Measurements from ENCODE around the gene IRS1. TPM values are rescaled to one million over a fixed set of nuclear protein-coding genes. Genes with fewer than 3 reads are reported as not detected.
A peak's percentile ranks its signal among the peaks of the same experiment; 100 is the strongest.
"Not testable (repeated sequence)": the region's sequence is repeated elsewhere in the genome, so short reads cannot be mapped to it uniquely, and the experiment has no call there.

Gene IRS1
- total and polyA plus RNA-seq, 5 donors, result 6.2 to 16.0 (median 14.7) TPM

DNA sequence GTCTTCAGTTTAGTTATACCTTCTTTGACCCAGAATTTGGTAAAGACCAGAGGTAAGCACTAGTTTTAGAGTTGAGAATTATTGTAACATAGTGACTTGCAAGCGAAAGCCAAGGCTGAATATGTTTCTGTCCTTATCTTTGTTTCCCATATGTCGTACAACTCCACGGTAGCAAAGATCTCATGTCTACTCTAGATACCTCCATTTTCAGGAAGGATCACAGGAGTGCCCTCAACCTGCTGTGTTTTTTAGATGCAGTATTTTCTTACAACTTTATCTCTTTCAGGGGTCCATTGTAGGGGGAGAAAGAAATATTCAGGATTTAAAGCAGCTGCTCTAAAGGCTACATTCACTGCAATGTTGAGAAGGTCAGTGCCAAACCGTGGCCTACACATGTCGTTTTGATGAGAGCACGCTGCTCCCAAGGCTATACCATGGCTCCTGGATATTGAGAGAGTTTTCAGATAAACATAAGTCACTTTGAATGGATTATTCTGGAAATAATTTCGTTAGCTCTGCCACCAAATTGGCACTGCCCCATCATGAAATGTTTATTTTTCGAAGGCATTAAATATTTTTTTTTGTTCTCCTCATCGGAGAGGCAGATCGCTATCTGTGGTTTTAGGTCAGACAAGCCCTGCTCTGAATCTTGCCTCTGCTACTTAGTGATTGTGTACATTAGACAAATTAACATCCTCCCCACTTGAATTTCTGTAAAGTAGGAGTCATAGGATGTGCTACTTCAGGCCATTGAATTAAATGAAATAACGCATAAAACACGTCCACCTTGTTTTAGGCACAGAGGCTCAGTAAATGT, 38.4 kb upstream of the IRS1 start:
- Histone ChIP-seq H3K27ac (ENCODE audit: low read length) (no peak overlapping the region), H3K4me3 (ENCODE audit: low read length) (no peak overlapping the region), H3K9me3 (ENCODE audit: control insufficient read depth, low read length) (no peaks in the 10 kb centered on the region), H3K4me1 (ENCODE audit: control insufficient read depth, insufficient read depth, low read length) (no peaks in the 10 kb centered on the region), H3K27me3 (ENCODE audit: control insufficient read depth, insufficient read depth) (no peaks in the 10 kb centered on the region)
- no peak for ATAC-seq
- WGBS, result 88% methylated on average over 12 of the region's 12 CpGs
- no peak for DNase-seq
- intact Hi-C loops (cut with DNase I), result no loop called here

DNA sequence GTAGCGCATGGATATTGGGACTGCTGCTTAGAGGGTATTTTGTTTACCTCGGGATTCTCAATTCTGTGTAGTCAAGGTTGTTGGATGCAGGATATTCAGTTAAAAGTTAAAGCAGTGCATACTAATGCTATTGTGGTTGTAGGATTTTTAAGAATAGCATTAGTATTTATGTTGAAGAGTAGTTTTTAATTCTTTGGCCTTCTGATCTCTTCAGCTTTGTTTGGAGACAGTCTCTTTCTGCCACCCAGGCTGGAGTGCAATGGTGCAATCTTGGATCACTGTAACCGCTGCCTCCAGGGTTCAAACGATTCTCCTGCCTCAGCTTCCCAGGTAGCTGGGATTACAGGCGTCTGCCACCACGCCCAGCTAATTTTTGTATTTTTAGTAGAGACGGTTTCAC, 37.7 kb upstream of the IRS1 start:
- WGBS, result 94% methylated on average over 7 of the region's 7 CpGs
- intact Hi-C loops (cut with DNase I), result no loop called here
- H3K9me3 ChIP-seq (ENCODE audit: control insufficient read depth, low read length), result no peaks in the 10 kb centered on the region
- DNase-seq (no peak), ATAC-seq (no peak)
- H3K27me3 ChIP-seq (ENCODE audit: control insufficient read depth, insufficient read depth), result no peaks in the 10 kb centered on the region
- no peak overlapping the region for H3K4me3 ChIP-seq (ENCODE audit: low read length)
- no peak overlapping the region for H3K27ac ChIP-seq (ENCODE audit: low read length)
- H3K4me1 ChIP-seq (ENCODE audit: control insufficient read depth, insufficient read depth, low read length), result no peaks in the 10 kb centered on the region

DNA sequence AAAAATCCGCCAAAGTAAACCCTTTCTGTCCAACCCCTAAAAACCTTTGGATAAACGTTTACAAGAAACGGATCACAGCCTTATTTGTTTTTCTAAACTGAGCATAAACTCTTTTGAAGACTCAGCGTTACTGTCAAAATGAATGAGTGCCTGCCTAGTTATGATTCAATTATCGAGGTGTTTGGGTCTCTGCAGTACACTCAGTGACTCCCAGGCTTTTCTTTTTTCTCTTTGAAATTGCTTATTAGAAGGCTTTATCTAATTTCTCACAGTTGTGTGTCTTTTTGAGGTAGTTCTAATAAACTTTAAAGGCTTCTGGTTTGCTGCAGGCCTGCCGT, 36.9 kb upstream of the IRS1 start:
- no peaks in the 10 kb centered on the region for H3K9me3 ChIP-seq (ENCODE audit: control insufficient read depth, low read length)
- no peaks in the 10 kb centered on the region for H3K4me1 ChIP-seq (ENCODE audit: control insufficient read depth, insufficient read depth, low read length)
- ATAC-seq (no peak), DNase-seq (no peak)
- H3K4me3 ChIP-seq (ENCODE audit: low read length), result peak overlapping the region; percentile 89
- 4% methylated on average over 6 of the region's 6 CpGs for WGBS
- intact Hi-C loops (cut with DNase I), result no loop called here
- H3K27ac ChIP-seq (ENCODE audit: low read length), result no peak overlapping the region
- no peaks in the 10 kb centered on the region for H3K27me3 ChIP-seq (ENCODE audit: control insufficient read depth, insufficient read depth)

DNA sequence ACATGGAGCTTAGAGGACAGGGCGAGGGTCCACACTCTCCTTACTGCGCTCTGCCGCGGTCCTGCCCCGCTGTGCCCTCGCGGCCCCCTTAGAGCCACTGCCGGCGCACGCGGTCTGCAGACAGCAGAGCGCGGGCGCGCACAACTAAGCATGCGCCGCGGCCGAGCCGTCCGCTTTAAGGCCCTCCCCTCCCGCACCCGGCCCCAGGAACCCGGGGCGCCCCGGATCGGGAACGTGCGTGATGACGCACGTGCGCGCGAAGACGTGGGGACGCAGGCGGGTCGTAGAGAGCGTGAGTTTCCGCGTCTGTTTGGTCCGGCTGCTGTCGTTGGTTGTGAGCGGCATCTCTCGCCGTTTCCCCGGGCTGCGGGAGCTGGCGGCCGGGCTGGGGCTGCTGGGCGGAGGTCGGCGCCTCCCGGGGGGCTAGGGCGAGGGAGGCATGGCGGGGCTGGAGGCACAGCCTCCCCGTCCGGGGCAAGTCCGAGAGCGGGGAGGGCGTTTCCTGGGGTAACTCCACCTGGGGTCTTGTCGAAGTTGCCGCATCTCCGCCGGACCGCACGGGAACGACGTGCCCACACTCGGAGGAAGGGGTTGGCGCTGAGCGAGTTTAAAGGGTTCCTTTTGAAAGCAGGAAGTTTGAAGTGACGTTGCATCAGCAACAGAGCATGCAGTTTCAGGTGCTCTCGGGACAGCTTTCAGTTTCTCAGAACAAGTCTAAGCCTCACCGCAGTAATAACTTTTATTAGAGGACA, 36.4 kb upstream of the IRS1 start, which contains the start of gene RHBDD1:
Gene RHBDD1 (plus strand): TSS at position 259 of the 752 bp plus-strand sequence. CDS start 28,640 bp downstream, outside the sequence.
- WGBS, result under 1% methylated on average over 75 of the region's 75 CpGs
- intact Hi-C loops (cut with DNase I), result no loop called here
- Histone ChIP-seq H3K9me3 (ENCODE audit: control insufficient read depth, low read length) (no peaks in the 10 kb centered on the region), H3K27me3 (ENCODE audit: control insufficient read depth, insufficient read depth) (no peaks in the 10 kb centered on the region), H3K4me1 (ENCODE audit: control insufficient read depth, insufficient read depth, low read length) (no peaks in the 10 kb centered on the region), H3K4me3 (ENCODE audit: low read length) (peak within 1 kb of the TSS; percentile 89), H3K27ac (ENCODE audit: low read length) (peak within 1 kb of the TSS; percentile 100)
- ATAC-seq (peak; percentile 100), DNase-seq (peak; percentile 96 to 98 (median 98))

DNA sequence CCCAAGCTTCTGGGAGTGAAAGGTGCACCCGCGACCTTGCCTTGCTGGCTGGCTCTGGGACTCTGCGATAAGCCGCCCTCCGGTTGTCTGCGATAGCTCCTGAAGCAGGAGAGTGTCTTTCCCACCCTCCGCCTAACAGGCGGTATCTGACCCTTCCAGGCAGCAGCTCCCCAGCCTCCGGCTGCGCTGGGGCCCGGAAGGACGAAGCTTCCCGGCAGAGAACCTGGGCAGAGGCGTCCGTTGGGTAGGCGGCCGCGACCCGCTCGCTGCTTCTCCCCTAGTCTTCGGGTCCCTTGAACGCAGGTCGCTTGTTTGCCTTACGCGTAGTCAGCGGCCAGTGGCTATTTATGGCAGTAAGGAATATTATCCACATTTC, 35.8 kb upstream of the IRS1 start:
- H3K27me3 ChIP-seq (ENCODE audit: control insufficient read depth, insufficient read depth), result no peaks in the 10 kb centered on the region
- H3K4me1 ChIP-seq (ENCODE audit: control insufficient read depth, insufficient read depth, low read length), result no peaks in the 10 kb centered on the region
- DNase-seq (peak; percentile 45 to 77 (median 71)), ATAC-seq (peak; percentile 52 to 60)
- intact Hi-C loops (cut with DNase I), result no loop called here
- no peaks in the 10 kb centered on the region for H3K9me3 ChIP-seq (ENCODE audit: control insufficient read depth, low read length)
- WGBS, result 5% methylated on average over 26 of the region's 26 CpGs
- H3K4me3 ChIP-seq (ENCODE audit: low read length), result peak overlapping the region; percentile 89
- peak overlapping the region; percentile 100 for H3K27ac ChIP-seq (ENCODE audit: low read length)

DNA sequence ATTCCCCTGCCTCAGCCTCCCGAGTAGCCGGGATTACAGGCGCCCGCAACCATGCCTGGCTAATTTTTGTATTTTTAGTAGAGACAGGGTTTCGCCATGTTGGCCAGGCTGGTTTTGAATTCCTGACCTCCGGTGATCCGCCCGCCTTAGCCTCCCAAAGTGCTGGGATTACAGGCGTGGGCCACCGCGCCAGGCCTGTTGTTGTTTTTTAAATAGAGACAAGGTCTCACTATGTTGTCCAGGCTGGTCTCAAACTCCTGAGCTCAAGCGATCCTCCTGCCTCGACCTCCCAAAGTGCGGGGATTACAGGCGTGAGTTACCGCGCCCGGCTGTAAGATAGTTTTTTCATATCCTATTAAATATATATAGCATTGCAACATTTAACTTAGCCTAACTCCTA, 35.3 kb upstream of the IRS1 start:
- H3K9me3 ChIP-seq (ENCODE audit: control insufficient read depth, low read length); H3K27me3 ChIP-seq (ENCODE audit: control insufficient read depth, insufficient read depth); H3K4me1 ChIP-seq (ENCODE audit: control insufficient read depth, insufficient read depth, low read length); intact Hi-C loops (cut with DNase I); H3K27ac ChIP-seq (ENCODE audit: low read length); ATAC-seq: not testable (repeated sequence)
- 95% methylated on average over 18 of the region's 18 CpGs for WGBS
- DNase-seq, result peak in 1 of 3 donors; percentile 37
- H3K4me3 ChIP-seq (ENCODE audit: low read length), result peak overlapping the region; percentile 89

DNA sequence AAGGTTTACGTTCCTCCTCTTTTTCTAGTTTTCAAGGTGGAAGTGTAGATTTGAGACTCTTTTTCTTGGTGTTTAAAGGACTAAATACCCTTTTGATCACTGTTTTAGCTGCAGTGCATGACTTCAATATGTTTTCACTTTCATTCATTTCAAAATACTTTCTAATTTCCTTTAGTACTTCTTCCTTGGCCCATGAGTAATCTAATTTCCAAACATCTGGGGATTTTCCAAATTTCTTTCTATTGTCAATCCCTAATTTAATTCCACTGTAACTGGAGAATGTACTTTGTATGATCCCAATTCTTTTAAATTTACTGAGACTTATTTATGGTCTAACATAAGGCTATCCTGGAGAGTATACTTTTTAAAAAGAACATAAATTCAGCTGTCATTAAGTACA, 32.4 kb upstream of the IRS1 start:
- Histone ChIP-seq H3K9me3 (ENCODE audit: control insufficient read depth, low read length) (no peaks in the 10 kb centered on the region), H3K4me3 (ENCODE audit: low read length) (no peak overlapping the region), H3K27me3 (ENCODE audit: control insufficient read depth, insufficient read depth) (no peaks in the 10 kb centered on the region), H3K4me1 (ENCODE audit: control insufficient read depth, insufficient read depth, low read length) (no peaks in the 10 kb centered on the region), H3K27ac (ENCODE audit: low read length) (no peak overlapping the region)
- WGBS, result 95% methylated on average over 1 of the region's 1 CpG
- DNase-seq (no peak), ATAC-seq (no peak)
- intact Hi-C loops (cut with DNase I), result no loop called here

DNA sequence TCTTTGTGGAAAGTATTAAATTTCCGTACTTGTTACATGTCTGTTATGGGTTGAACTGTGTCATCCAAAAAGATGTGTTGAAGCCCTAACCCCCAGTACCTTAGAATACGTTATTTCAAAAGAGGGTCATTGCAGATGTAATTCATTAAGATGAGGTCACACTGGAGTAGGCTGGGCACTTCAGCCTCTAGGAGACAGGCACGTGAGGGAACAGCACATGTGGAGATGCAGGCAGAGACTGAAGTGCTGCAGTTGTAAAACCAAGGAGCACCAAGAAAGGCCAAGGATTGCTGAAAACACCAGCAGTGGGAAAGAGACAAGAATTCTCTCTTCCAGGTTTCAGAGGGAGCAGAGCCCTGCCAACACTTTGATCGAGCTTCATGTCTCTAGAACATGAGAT, 31.6 kb upstream of the IRS1 start:
- ATAC-seq, result no peak
- Histone ChIP-seq H3K4me3 (ENCODE audit: low read length) (no peak overlapping the region), H3K9me3 (ENCODE audit: control insufficient read depth, low read length) (no peaks in the 10 kb centered on the region), H3K4me1 (ENCODE audit: control insufficient read depth, insufficient read depth, low read length) (no peaks in the 10 kb centered on the region), H3K27me3 (ENCODE audit: control insufficient read depth, insufficient read depth) (no peaks in the 10 kb centered on the region), H3K27ac (ENCODE audit: low read length) (no peak overlapping the region)
- WGBS, result 83% methylated on average over 4 of the region's 4 CpGs
- DNase-seq, result no peak
- intact Hi-C loops (cut with DNase I), result no loop called here

DNA sequence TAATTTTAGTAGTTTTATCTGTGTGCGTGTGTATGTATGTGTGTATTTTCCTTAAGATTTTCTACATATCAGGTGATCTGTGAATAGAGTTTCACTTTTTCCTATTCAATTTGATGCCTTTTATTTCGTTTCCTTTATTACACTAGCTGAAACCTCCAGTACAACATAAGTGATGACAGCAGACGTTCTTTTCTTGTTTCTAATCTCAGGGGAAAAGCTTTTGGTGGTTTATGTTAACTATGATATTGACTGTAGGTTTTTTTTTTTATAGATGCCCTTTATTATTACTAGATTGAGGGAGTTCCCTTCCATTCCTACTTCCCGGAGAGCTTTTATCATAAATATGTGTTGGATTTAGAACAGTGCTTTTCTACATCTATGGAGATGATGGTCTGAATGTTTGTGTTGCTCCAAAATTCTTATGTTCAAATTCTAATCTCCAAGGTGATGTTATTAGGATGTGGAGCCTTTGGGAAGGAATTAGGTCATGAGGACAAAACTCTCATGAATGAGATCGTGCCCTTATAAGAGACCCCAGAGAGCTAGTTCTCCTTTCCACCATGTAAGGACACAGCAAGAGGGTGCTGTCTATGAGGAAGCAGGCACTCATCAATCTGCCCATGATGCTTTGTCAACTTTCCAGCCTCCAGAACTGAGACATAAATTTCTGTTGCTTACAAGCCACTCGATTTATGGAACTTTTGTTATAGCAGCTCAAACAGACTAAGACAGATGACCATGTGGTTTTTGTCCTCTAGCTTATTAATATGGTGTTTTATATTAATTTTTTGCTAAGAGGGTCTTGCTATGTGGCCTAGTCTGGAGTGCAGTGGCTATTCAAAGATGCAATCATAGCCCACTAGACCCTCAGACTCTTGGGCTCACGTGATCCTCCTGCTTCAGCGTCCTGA, 30.4 kb upstream of the IRS1 start:
- no peaks in the 10 kb centered on the region for H3K27me3 ChIP-seq (ENCODE audit: control insufficient read depth, insufficient read depth)
- WGBS, result 81% methylated on average over 8 of the region's 8 CpGs
- no peak overlapping the region for H3K27ac ChIP-seq (ENCODE audit: low read length)
- no peaks in the 10 kb centered on the region for H3K4me1 ChIP-seq (ENCODE audit: control insufficient read depth, insufficient read depth, low read length)
- no peak for ATAC-seq
- H3K4me3 ChIP-seq (ENCODE audit: low read length), result no peak overlapping the region
- no peaks in the 10 kb centered on the region for H3K9me3 ChIP-seq (ENCODE audit: control insufficient read depth, low read length)
- intact Hi-C loops (cut with DNase I), result no loop called here
- DNase-seq, result no peak

DNA sequence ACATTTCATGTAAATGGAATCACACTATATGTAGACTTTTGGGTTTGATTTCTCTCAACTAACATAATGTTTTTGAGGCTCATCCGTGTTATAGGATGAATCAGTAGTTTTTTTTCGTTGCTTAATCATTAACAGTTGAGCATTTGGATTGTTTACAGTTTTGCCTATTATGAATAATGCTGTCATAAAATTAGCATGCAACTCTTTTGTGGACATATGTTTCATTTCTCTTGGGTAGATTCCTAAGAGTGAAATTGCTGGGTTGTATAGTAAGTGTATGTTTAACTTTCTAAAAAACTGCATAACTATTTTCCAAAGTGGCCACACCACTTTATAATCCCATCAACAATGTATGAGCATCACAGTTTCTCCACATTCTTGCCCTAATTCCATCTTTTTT, 28.6 kb upstream of the IRS1 start:
- intact Hi-C loops (cut with DNase I), result no loop called here

DNA sequence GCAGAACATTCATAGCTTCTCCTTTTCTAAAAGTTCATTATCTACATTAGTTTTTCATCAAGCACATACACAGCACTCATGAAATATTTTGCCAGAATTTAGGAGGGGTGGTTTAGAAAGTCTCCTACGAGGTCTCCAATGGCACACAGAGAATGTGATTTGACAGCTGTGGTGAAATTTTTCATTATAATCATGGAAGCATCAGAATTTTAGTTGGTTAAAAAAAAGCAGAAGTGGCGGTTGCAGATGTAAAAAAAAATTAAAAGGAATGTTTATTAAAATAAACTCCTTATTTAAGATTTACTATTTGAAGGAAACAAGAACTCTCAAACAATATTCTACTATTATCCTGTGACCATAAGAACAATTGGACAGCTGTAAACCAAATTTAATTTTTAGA, 25.4 kb upstream of the IRS1 start:
- WGBS, result 59% methylated on average over 2 of the region's 2 CpGs
- intact Hi-C loops (cut with DNase I), result no loop called here
- no peak for DNase-seq

More for the DNA sequence above, 28.6 kb upstream of the IRS1 start:
- no peak overlapping the region for H3K27ac ChIP-seq (ENCODE audit: low read length)
- H3K4me3 ChIP-seq (ENCODE audit: low read length), result no peak overlapping the region
- no peaks in the 10 kb centered on the region for H3K27me3 ChIP-seq (ENCODE audit: control insufficient read depth, insufficient read depth)
- no peaks in the 10 kb centered on the region for H3K4me1 ChIP-seq (ENCODE audit: control insufficient read depth, insufficient read depth, low read length)
- DNase-seq (no peak), ATAC-seq (no peak)
- WGBS, result 68% methylated on average over 2 of the region's 2 CpGs
- H3K9me3 ChIP-seq (ENCODE audit: control insufficient read depth, low read length), result no peaks in the 10 kb centered on the region

More for the DNA sequence above, 25.4 kb upstream of the IRS1 start:
- H3K9me3 ChIP-seq (ENCODE audit: control insufficient read depth, low read length), result no peaks in the 10 kb centered on the region
- H3K4me1 ChIP-seq (ENCODE audit: control insufficient read depth, insufficient read depth, low read length), result no peaks in the 10 kb centered on the region
- ATAC-seq, result no peak
- no peak overlapping the region for H3K4me3 ChIP-seq (ENCODE audit: low read length)
- no peak overlapping the region for H3K27ac ChIP-seq (ENCODE audit: low read length)
- H3K27me3 ChIP-seq (ENCODE audit: control insufficient read depth, insufficient read depth), result no peaks in the 10 kb centered on the region
